Thyroid gland (tissue), 4 donors: Measurements from ENCODE around the gene GIT2. TPM values are rescaled to one million over a fixed set of nuclear protein-coding genes. Genes with fewer than 3 reads are reported as not detected.

Experiments
- DNase-seq, 2 donors: peaks; one replicate each; pipeline ENCODE4 v3.0.0-alpha.2; 2019
- H3K27ac ChIP-seq, 3 donors: fragments of 200-600 bp; sonication (generic); 1 replicate in 2 of 3; 2 replicates in 1 of 3; pipeline ENCODE4 v1.5.1; 2016 to 2019; ENCODE audit warnings: mild to moderate bottlenecking in 1 of 3, moderate library complexity in 1 of 3
- H3K27me3 ChIP-seq: fragments of 200-600 bp; sonication (generic); one replicate; pipeline ENCODE4 v1.5.1; 2019
- H3K36me3 ChIP-seq, 2 donors: fragments of 200-600 bp; sonication (generic); one replicate each; pipeline ENCODE4 v1.5.1; 2016 to 2019
- H3K4me1 ChIP-seq, 2 donors: fragments of 200-600 bp; sonication (generic); one replicate each; pipeline ENCODE4 v1.5.1; 2017 to 2019
- H3K4me3 ChIP-seq, 3 donors: fragments of 200-600 bp; sonication (generic); replicated peaks in 1 of 3; 1 replicate in 2 of 3; 2 replicates in 1 of 3; pipeline ENCODE4 v1.5.1; 2016; ENCODE audit warnings: mild to moderate bottlenecking in 1 of 3
- H3K9me3 ChIP-seq: fragments of 200-600 bp; sonication (generic); one replicate; pipeline ENCODE4 v1.5.1; 2017
- POLR2A ChIP-seq, 2 donors: fragments of 450-650 bp; IDR thresholded peaks; one replicate each; pipeline ENCODE4 v1.6.1; 2017; ENCODE audit warnings: antibody characterized with exemption in 2 of 2, mild to moderate bottlenecking in 2 of 2, moderate library complexity in 1 of 2
- WGBS, 2 donors: methylation state at CpG; one replicate each; pipeline ENCODE4 v1.1.5; 2017; 5-methylcytosine and 5-hydroxymethylcytosine counted together
- intact Hi-C: fragments of 100-400 bp; cut with DNase I; formaldehyde crosslinking; loops from one replicate; pipeline ENCODE4 v1.15.1; 2023
- total RNA-seq, 4 donors: library from RNA; depleted of rRNA; stranded (reverse); fragments of >200 nt; gene quantifications; one replicate each; pipeline ENCODE4 v1.2.3, GENCODE V29; 2016
- TF ChIP-seq, protein P1 (sequence below), 6 experiments: fragments of 200-600 bp in 3 of 6; fragments of 450-650 bp in 3 of 6; sonication (generic) in 3 of 6; IDR thresholded peaks; one replicate each; pipeline ENCODE4 v1.5.1; 2016 to 2019; ENCODE audit warnings: antibody characterized with exemption in 6 of 6, mild to moderate bottlenecking in 2 of 6, inconsistent platforms in 1 of 6, moderate library complexity in 1 of 6

GIT2 gene
- total RNA-seq, 4 donors from 2014 or later = 54.4 to 69.4 (median 60.1) TPM

GRCh38 chr12:109926488-109927210 lies 69.5 kb downstream of the GIT2 start:
- Histone ChIP-seq H3K9me3 (no peaks in the 10 kb centered on the region), H3K27ac (no peak overlapping the region), H3K4me1 (no peaks in the 10 kb centered on the region), H3K4me3 (no peak overlapping the region), H3K27me3 (no peaks in the 10 kb centered on the region), H3K36me3 (peaks cover 17 to 27% of the 10 kb centered on the region in 2 donors)
- no peak for TF ChIP-seq POLR2A (IDR thresholded peaks at IDR 0.05)
- TF ChIP-seq, protein P1, sequence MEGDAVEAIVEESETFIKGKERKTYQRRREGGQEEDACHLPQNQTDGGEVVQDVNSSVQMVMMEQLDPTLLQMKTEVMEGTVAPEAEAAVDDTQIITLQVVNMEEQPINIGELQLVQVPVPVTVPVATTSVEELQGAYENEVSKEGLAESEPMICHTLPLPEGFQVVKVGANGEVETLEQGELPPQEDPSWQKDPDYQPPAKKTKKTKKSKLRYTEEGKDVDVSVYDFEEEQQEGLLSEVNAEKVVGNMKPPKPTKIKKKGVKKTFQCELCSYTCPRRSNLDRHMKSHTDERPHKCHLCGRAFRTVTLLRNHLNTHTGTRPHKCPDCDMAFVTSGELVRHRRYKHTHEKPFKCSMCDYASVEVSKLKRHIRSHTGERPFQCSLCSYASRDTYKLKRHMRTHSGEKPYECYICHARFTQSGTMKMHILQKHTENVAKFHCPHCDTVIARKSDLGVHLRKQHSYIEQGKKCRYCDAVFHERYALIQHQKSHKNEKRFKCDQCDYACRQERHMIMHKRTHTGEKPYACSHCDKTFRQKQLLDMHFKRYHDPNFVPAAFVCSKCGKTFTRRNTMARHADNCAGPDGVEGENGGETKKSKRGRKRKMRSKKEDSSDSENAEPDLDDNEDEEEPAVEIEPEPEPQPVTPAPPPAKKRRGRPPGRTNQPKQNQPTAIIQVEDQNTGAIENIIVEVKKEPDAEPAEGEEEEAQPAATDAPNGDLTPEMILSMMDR (IDR thresholded peaks at IDR 0.05) = no peak
- intact Hi-C loops = no loop called here
- DNase-seq = no peak
- WGBS, 2 donors = 91 to 92% methylated on average over 8 to 9 of the region's 11 CpGs

- TF ChIP-seq POLR2A (IDR thresholded peaks at IDR 0.05) = no peak
- TF ChIP-seq, protein P1 (IDR thresholded peaks at IDR 0.05) = no peak
- Histone ChIP-seq H3K36me3 (peaks cover 11 to 21% of the 10 kb centered on the region in 2 donors), H3K4me1 (no peaks in the 10 kb centered on the region), H3K27me3 (no peaks in the 10 kb centered on the region), H3K27ac (no peak overlapping the region), H3K9me3 (no peaks in the 10 kb centered on the region), H3K4me3 (no peak overlapping the region)
- intact Hi-C loops = no loop called here
- DNase-seq = no peak
- WGBS, 2 donors = 83 to 89% methylated on average over 5 to 8 of the region's 8 CpGs
Measured at GRCh38 chr12:109926016-109926415, 70.2 kb downstream of the GIT2 start.

DNA sequence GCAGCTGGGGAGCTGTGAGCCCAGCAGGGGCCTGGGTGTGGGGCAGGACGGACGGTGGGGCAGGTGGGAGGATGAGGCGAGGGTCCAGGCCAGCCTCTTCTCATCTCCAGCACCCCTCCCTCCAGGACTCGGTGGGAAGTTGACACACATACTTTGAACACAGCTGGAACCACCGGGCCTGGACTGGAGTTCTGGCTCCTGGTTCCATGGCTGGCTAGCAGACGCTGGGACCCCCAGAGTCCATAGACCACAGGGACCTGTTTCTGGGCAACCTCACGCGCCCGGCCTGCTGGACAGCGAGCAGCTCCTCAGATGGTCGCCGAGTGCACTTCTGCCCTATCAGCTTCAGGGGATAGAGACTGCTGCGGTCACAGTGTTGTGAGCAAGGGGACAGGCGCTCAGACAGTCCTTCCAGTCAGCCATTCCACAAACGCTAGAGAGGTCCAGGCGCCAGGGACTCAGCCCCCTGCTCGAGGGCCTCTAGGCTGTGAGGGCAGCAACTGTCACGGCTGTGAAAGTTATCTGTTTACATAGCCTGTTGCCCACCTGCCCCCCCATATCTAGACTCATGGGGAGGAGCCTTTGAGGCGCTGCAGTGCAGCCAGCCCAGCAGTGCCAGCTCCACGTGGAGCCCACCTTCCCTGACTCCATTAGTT lies 70.9 kb downstream of the GIT2 start:
- H3K36me3 ChIP-seq = peaks cover 6 to 18% of the 10 kb centered on the region in 2 donors
- intact Hi-C loops = no loop called here

GRCh38 chr12:109923481-109924245 lies 72.5 kb downstream of the GIT2 start:
- H3K27me3 ChIP-seq = no peaks in the 10 kb centered on the region
- peaks cover 8% of the 10 kb centered on the region in 2 donors for H3K36me3 ChIP-seq
- H3K27ac ChIP-seq = no peak overlapping the region
- H3K9me3 ChIP-seq = no peaks in the 10 kb centered on the region
- TF ChIP-seq, protein P1 (IDR thresholded peaks at IDR 0.05) = no peak
- TF ChIP-seq POLR2A (IDR thresholded peaks at IDR 0.05) = no peak
- H3K4me3 ChIP-seq = no peak overlapping the region
- 79 to 80% methylated on average over 16 to 17 of the region's 17 CpGs for WGBS, 2 donors
- H3K4me1 ChIP-seq = no peaks in the 10 kb centered on the region
- no peak for DNase-seq
- intact Hi-C loops = no loop called here

More for the DNA sequence above, 70.9 kb downstream of the GIT2 start:
- Histone ChIP-seq H3K27me3 (no peaks in the 10 kb centered on the region), H3K9me3 (no peaks in the 10 kb centered on the region), H3K27ac (no peak overlapping the region), H3K4me3 (no peak overlapping the region), H3K4me1 (no peaks in the 10 kb centered on the region)
- WGBS, 2 donors = 49 to 76% methylated on average over 18 to 20 of the region's 20 CpGs
- peak; percentile 27 to 30 for DNase-seq
- TF ChIP-seq, protein P1 (IDR thresholded peaks at IDR 0.05) = no peak
- TF ChIP-seq POLR2A (IDR thresholded peaks at IDR 0.05) = no peak
